CD4-positive, alpha-beta T cell (primary cell): ENCODE data around the gene PLCG2. TPM values are rescaled to one million over a fixed set of nuclear protein-coding genes. Genes with fewer than 3 reads are reported as not detected.

Source experiments
- ATAC-seq: fragments of 200-7000 bp; cut with Tn5 transposase; one replicate; pipeline ENCODE4 v1.10.0; 2022; ENCODE audit warnings: mild to moderate bottlenecking; ENCODE audit not compliant: poor library complexity
- CTCF ChIA-PET: fragments of 350-600 bp; sonication (Branson Sonifier 250); formaldehyde crosslinking; loops from one replicate; lab custom pipeline; 2021; ENCODE audit warnings: antibody characterized with exemption, inconsistent platforms; lab: Charles Lee
- POLR2A ChIA-PET: fragments of 350-600 bp; sonication (Branson Sonifier 250); formaldehyde crosslinking; loops from one replicate; lab custom pipeline; 2021; ENCODE audit warnings: antibody characterized with exemption, inconsistent platforms; lab: Charles Lee
- DNase-seq, 14 experiments: peaks; one replicate each; pipeline ENCODE4 v3.0.0-alpha.2; 2013 to 2020; ENCODE audit warnings: mixed read lengths in 2 of 14
- H3K27ac ChIP-seq, 2 donors: one replicate each; pipeline versions ENCODE4 v1.5.1 to v1.7.0; 2013; ENCODE audit warnings: low read length in 2 of 2, low read depth in 1 of 2, mild to moderate bottlenecking in 1 of 2
- H3K27me3 ChIP-seq, 2 experiments: 1 replicate in 1 of 2; 2 replicates in 1 of 2; pipeline versions ENCODE4 v1.6.1 to v1.7.0; 2013; ENCODE audit warnings: low read length in 2 of 2, control low read depth in 1 of 2, mild to moderate bottlenecking in 1 of 2, moderate library complexity in 1 of 2; ENCODE audit not compliant: insufficient read depth in 2 of 2, control insufficient read depth in 1 of 2
- H3K36me3 ChIP-seq: one replicate; pipeline ENCODE4 v1.6.1; 2013; ENCODE audit warnings: low read length, control low read depth; ENCODE audit not compliant: insufficient read depth
- H3K4me1 ChIP-seq: one replicate; pipeline ENCODE4 v1.6.1; 2013; ENCODE audit warnings: low read length, control low read depth; ENCODE audit not compliant: insufficient read depth
- H3K4me3 ChIP-seq: one replicate; pipeline ENCODE4 v1.5.1; 2013; ENCODE audit warnings: mild to moderate bottlenecking, low read length, moderate library complexity
- H3K9me3 ChIP-seq, 2 experiments: 1 replicate in 1 of 2; 2 replicates in 1 of 2; pipeline versions ENCODE4 v1.6.1 to v1.7.0; 2013; ENCODE audit warnings: low read length in 2 of 2, mild to moderate bottlenecking in 2 of 2, control low read depth in 1 of 2, moderate library complexity in 1 of 2; ENCODE audit not compliant: control insufficient read depth in 1 of 2, insufficient read depth in 1 of 2
- H3K27ac Mint-ChIP-seq: one replicate; pipeline ENCODE4 v1.8.0; 2020; ENCODE audit warnings: mixed read lengths
- H3K27me3 Mint-ChIP-seq: one replicate; pipeline ENCODE4 v1.8.0; 2021; ENCODE audit warnings: mixed read lengths
- H3K36me3 Mint-ChIP-seq: one replicate; pipeline ENCODE4 v1.8.0; 2021; ENCODE audit warnings: low read depth, mixed read lengths
- H3K4me1 Mint-ChIP-seq: one replicate; pipeline ENCODE4 v1.8.0; 2021; ENCODE audit warnings: low read depth, mixed read lengths
- H3K4me3 Mint-ChIP-seq: one replicate; pipeline ENCODE4 v1.8.0; 2020; ENCODE audit warnings: mild to moderate bottlenecking, mixed read lengths
- H3K9me3 Mint-ChIP-seq: one replicate; pipeline ENCODE4 v1.8.0; 2020; ENCODE audit warnings: mixed read lengths
- intact Hi-C, 2 experiments: fragments of 100-400 bp; cut with DNase I in 1 of 2; cut with micrococcal nuclease in 1 of 2; formaldehyde crosslinking; loops; one replicate each; pipeline versions ENCODE4 v1.15.1 to v1.9.0; 2023 to 2025; cut with DNase I, micrococcal nuclease
- total RNA-seq, 174 experiments: library from RNA in 2 of 174; stranded (reverse) in 2 of 174; gene quantifications; one replicate each; pipeline ENCODE4 v1.2.3 and lab custom pipeline; 2021 to 2026
- TF ChIP-seq, protein P1 (sequence below): fragments of 200-600 bp; IDR thresholded peaks from one replicate; pipeline ENCODE4 v1.8.0; 2022; ENCODE audit warnings: antibody characterized with exemption, mild to moderate bottlenecking

Gene PLCG2
- total RNA-seq, 2 experiments from 2014 or later = 0.92 to 1.5 TPM

DNA sequence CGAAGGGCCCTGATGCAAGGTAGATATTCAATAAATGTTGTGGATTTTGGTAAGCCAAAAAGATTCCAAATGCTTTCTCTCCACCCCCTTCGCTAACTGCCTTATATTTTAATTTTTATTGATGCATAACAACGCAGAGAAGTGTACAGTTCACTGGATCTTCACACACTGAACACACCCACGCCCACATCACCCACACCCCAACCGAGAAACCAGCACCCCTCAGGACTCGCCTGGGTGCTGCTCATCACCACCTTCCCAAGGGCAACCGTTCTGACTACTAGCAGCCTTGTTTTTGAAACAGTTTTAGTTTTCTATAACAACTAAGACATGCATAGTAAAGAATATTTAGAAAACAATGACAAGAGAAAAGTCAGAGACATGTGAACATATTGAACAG lies 9.1 kb upstream of the PLCG2 start:
- CTCF ChIA-PET = no interaction called here
- no peaks in the 10 kb centered on the region for H3K9me3 Mint-ChIP-seq
- H3K27me3 ChIP-seq = peaks cover 0 to 2% of the 10 kb centered on the region in 2 experiments
- ATAC-seq (no peak), DNase-seq (no peak)
- no peak overlapping the region for H3K4me3 Mint-ChIP-seq
- H3K4me1 Mint-ChIP-seq = no peaks in the 10 kb centered on the region
- peaks cover 5% of the 10 kb centered on the region for H3K27me3 Mint-ChIP-seq
- no peaks in the 10 kb centered on the region for H3K36me3 Mint-ChIP-seq
- no peak overlapping the region for H3K27ac Mint-ChIP-seq
- TF ChIP-seq, protein P1, sequence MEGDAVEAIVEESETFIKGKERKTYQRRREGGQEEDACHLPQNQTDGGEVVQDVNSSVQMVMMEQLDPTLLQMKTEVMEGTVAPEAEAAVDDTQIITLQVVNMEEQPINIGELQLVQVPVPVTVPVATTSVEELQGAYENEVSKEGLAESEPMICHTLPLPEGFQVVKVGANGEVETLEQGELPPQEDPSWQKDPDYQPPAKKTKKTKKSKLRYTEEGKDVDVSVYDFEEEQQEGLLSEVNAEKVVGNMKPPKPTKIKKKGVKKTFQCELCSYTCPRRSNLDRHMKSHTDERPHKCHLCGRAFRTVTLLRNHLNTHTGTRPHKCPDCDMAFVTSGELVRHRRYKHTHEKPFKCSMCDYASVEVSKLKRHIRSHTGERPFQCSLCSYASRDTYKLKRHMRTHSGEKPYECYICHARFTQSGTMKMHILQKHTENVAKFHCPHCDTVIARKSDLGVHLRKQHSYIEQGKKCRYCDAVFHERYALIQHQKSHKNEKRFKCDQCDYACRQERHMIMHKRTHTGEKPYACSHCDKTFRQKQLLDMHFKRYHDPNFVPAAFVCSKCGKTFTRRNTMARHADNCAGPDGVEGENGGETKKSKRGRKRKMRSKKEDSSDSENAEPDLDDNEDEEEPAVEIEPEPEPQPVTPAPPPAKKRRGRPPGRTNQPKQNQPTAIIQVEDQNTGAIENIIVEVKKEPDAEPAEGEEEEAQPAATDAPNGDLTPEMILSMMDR = no peak
- POLR2A ChIA-PET = no interaction called here
- H3K27ac ChIP-seq = no peak overlapping the region
- intact Hi-C loops = no loop called here
- H3K36me3 ChIP-seq = no peaks in the 10 kb centered on the region
- no peaks in the 10 kb centered on the region for H3K9me3 ChIP-seq
- H3K4me1 ChIP-seq = no peaks in the 10 kb centered on the region
- no peak overlapping the region for H3K4me3 ChIP-seq

DNA sequence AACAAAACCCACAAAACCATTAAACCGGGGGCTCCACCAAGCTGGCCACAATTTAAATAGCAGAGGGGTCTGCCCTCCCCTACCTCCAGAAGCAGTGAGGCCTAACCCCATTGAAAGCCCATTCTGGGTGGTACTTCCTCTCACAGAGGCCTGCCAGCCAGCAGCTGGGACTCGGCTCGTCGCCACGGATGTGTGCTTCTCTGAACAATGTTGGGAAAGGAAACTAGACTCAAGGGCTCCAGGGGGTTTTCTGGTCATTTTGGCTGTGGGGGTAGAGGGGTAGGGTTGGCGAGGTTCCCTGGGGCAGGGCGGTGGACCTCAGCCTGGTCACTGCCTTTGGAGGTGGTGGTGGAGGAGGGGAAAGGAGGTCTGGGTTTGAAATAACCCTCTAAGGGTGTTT lies 4.7 kb upstream of the PLCG2 start:
- no peak overlapping the region for H3K27ac ChIP-seq
- intact Hi-C loops = no loop called here
- H3K27me3 Mint-ChIP-seq = peaks cover 19% of the 10 kb centered on the region

DNA sequence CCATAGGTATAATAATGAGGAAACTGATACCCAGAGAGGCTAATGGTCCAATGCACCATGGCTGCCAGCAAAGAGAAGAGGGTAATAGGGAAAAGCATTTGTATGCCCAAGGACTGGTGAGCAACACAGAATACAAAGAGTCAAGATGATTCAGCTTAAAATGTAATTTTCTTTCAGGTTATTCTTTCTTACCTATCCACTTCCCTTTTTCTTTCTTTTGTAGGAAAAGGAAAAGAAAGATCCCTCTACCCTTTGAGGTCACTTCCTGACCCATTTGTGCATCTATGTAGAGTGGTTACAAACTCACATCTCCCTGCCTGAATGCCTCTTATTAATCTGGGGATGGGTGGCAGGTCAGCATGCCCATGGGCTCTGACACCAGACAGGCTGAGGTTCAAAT lies 3.5 kb upstream of the PLCG2 start:
- no peak for DNase-seq
- Histone ChIP-seq H3K9me3 (no peaks in the 10 kb centered on the region), H3K4me1 (peaks cover 17% of the 10 kb centered on the region), H3K36me3 (no peaks in the 10 kb centered on the region), H3K4me3 (no peak overlapping the region), H3K27me3 (peaks cover 14 to 15% of the 10 kb centered on the region in 2 experiments), H3K27ac (no peak overlapping the region)
- ChIA-PET CTCF (no interaction called here), POLR2A (no interaction called here)
- intact Hi-C loops = no loop called here
- H3K27ac Mint-ChIP-seq = no peak overlapping the region
- no peak overlapping the region for H3K4me3 Mint-ChIP-seq
- H3K4me1 Mint-ChIP-seq = peaks cover 11% of the 10 kb centered on the region
- peaks cover 30% of the 10 kb centered on the region for H3K27me3 Mint-ChIP-seq
- ATAC-seq = no peak
- no peaks in the 10 kb centered on the region for H3K36me3 Mint-ChIP-seq
- TF ChIP-seq, protein P1 = no peak
- no peaks in the 10 kb centered on the region for H3K9me3 Mint-ChIP-seq

More for the DNA sequence above, 4.7 kb upstream of the PLCG2 start:
- ATAC-seq = no peak
- DNase-seq = no peak
- H3K4me3 ChIP-seq = no peak overlapping the region
- Mint-ChIP-seq H3K4me3 (no peak overlapping the region), H3K9me3 (no peaks in the 10 kb centered on the region), H3K36me3 (no peaks in the 10 kb centered on the region), H3K27ac (no peak overlapping the region), H3K4me1 (peaks cover 4% of the 10 kb centered on the region)
- ChIA-PET POLR2A (no interaction called here), CTCF (interaction anchor here (0.7 kb wide), 1 partner anchor 1582 kb away, joined by 3 read pairs; no protein-coding TSS in a partner anchor)
- H3K9me3 ChIP-seq = no peaks in the 10 kb centered on the region
- TF ChIP-seq, protein P1 = no peak
- H3K27me3 ChIP-seq = peaks cover 5 to 6% of the 10 kb centered on the region in 2 experiments
- H3K36me3 ChIP-seq = no peaks in the 10 kb centered on the region
- peaks cover 6% of the 10 kb centered on the region for H3K4me1 ChIP-seq
